Measurements from ENCODE around the gene CYP2A6. TPM values are rescaled to one million over a fixed set of nuclear protein-coding genes. Genes with fewer than 3 reads are reported as not detected.

CYP2A6 gene
- total and polyA plus RNA-seq, 2 experiments from 2014 or later = 0.39 TPM; not detected in 1

DNA sequence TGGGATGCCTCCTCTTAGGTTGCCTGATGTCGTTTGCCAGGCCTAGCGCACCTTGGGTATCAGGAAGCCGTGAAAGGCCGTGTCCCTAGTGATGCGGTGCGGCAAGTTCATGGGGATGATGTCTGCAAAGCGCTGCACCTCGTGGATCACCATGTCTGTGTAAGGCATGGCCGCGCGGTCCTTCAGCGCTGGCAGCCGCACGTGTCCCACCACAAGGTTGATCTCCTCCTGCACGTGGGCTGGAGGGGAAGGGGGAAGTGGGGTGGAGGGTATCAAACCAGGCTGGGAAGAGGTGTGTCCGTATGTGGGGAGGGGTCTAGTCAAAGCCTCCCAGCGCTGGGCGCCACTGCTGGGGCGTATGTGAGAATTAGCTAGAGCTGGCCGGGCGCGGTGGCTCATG is 28.1 kb downstream of the CYP2A6 start:
- Histone ChIP-seq H3F3A (replicated peaks; ENCODE audit: low read depth) (peaks cover 3% of the 10 kb centered on the region; the same call in 1 of the 2 replicates), H3K27ac (ENCODE audit: low read depth) (no peak overlapping the region), H3K79me2 (replicated peaks; ENCODE audit: insufficient read depth) (no peaks in the 10 kb centered on the region), H4K20me1 (replicated peaks; ENCODE audit: insufficient read depth) (no peaks in the 10 kb centered on the region), H3K4me2 (no peak overlapping the region), H3K27me3 (ENCODE audit: insufficient read depth) (peaks cover 8% of the 10 kb centered on the region; the same call in 1 of the 2 replicates), H2AFZ (no peak overlapping the region), H3K4me1 (ENCODE audit: insufficient read depth) (no peaks in the 10 kb centered on the region), H3K36me3 (ENCODE audit: insufficient read depth) (no peaks in the 10 kb centered on the region), H3K4me3 (no peak overlapping the region), H3K9me2 (ENCODE audit: insufficient read depth) (no peaks in the 10 kb centered on the region)
- Mint-ChIP-seq H3K27me3 (ENCODE audit: insufficient read depth, low read depth, poor library complexity) (peaks cover 12% of the 10 kb centered on the region), H3K36me3 (ENCODE audit: low read depth) (no peaks in the 10 kb centered on the region), H3K4me3 (no peak overlapping the region), H3K27ac (no peak overlapping the region), H3K4me1 (peaks cover 17% of the 10 kb centered on the region), H3K9me3 (no peaks in the 10 kb centered on the region; the same call in 2 of the 3 replicates)
- ATAC-seq = no peak
- TF ChIP-seq STAT1 (IDR thresholded peaks at IDR 0.05; ENCODE audit: unreplicated experiment) (no peak), NANOG (IDR thresholded peaks at IDR 0.05; ENCODE audit: borderline replicate concordance) (no peak), ZNF462 (CRISPR knock-in tag; IDR thresholded peaks at IDR 0.05) (no peak), EZH2 (IDR thresholded peaks at IDR 0.05; ENCODE audit: low read depth, unreplicated experiment) (no peak), ZNF331 (CRISPR knock-in tag; IDR thresholded peaks at IDR 0.05; ENCODE audit: low read depth) (no peak), EZH2phosphoT487 (IDR thresholded peaks at IDR 0.05; ENCODE audit: unreplicated experiment) (no peak), CREB1 (CRISPR knock-in tag; IDR thresholded peaks at IDR 0.05; ENCODE audit: low read depth) (no peak)
- TF ChIP-seq, protein P1, sequence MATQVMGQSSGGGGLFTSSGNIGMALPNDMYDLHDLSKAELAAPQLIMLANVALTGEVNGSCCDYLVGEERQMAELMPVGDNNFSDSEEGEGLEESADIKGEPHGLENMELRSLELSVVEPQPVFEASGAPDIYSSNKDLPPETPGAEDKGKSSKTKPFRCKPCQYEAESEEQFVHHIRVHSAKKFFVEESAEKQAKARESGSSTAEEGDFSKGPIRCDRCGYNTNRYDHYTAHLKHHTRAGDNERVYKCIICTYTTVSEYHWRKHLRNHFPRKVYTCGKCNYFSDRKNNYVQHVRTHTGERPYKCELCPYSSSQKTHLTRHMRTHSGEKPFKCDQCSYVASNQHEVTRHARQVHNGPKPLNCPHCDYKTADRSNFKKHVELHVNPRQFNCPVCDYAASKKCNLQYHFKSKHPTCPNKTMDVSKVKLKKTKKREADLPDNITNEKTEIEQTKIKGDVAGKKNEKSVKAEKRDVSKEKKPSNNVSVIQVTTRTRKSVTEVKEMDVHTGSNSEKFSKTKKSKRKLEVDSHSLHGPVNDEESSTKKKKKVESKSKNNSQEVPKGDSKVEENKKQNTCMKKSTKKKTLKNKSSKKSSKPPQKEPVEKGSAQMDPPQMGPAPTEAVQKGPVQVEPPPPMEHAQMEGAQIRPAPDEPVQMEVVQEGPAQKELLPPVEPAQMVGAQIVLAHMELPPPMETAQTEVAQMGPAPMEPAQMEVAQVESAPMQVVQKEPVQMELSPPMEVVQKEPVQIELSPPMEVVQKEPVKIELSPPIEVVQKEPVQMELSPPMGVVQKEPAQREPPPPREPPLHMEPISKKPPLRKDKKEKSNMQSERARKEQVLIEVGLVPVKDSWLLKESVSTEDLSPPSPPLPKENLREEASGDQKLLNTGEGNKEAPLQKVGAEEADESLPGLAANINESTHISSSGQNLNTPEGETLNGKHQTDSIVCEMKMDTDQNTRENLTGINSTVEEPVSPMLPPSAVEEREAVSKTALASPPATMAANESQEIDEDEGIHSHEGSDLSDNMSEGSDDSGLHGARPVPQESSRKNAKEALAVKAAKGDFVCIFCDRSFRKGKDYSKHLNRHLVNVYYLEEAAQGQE (IDR thresholded peaks at IDR 0.05; ENCODE audit: unreplicated experiment) = no peak
- no peak for DNase-seq (ENCODE audit: low spot score)

All from GM23338 (cell line).